PC-9 (cell line): ENCODE data around the gene KCNC3. TPM values are rescaled to one million over a fixed set of nuclear protein-coding genes. Genes with fewer than 3 reads are reported as not detected.
"Not testable (repeated sequence)": the region's sequence is repeated elsewhere in the genome, so short reads cannot be mapped to it uniquely, and the experiment has no call there.

Experiments used
- BruUV-seq: library from RNA; stranded (reverse); fragments of 400-500 nt; replicated peaks from 2 replicates; lab custom pipeline; 2021; lab: Mats Ljungman, UMichigan
- CTCF ChIA-PET: fragments of 300-600 bp; sonication (Branson Sonifier 250); formaldehyde crosslinking; loops from one replicate; lab custom pipeline; 2022; ENCODE audit warnings: antibody characterized with exemption; lab: Charles Lee
- POLR2A ChIA-PET: fragments of 300-600 bp; sonication (Branson Sonifier 250); formaldehyde crosslinking; loops from one replicate; lab custom pipeline; 2022; ENCODE audit warnings: antibody characterized with exemption; ENCODE audit not compliant: unreplicated experiment; lab: Charles Lee
- DNase-seq, 2 experiments: peaks; one replicate each; pipeline versions ENCODE4 v3.0.0 to v3.0.0-alpha.2; 2015 to 2022; ENCODE audit warnings: mixed read lengths in 1 of 2
- H2AFZ ChIP-seq: fragments of 200-600 bp; sonication (generic); 2 replicates; pipeline ENCODE4 v1.8.1; 2017; ENCODE audit warnings: antibody characterized with exemption
- H3F3A ChIP-seq: fragments of 200-600 bp; sonication (generic); 2 replicates; pipeline ENCODE4 v1.8.1; 2017; ENCODE audit warnings: antibody characterized with exemption, mild to moderate bottlenecking, low read depth; ENCODE audit not compliant: insufficient read depth
- H3K27ac ChIP-seq: fragments of 200-600 bp; sonication (generic); 2 replicates; pipeline ENCODE4 v1.6.1; 2016; ENCODE audit warnings: mixed run types
- H3K27me3 ChIP-seq: fragments of 200-600 bp; sonication (generic); 2 replicates; pipeline ENCODE4 v1.6.1; 2016; ENCODE audit warnings: low read depth, mixed run types; ENCODE audit not compliant: insufficient read depth
- H3K36me3 ChIP-seq: fragments of 200-600 bp; sonication (generic); 2 replicates; pipeline ENCODE4 v1.6.1; 2016; ENCODE audit warnings: low read depth, mixed run types
- H3K4me1 ChIP-seq: fragments of 200-600 bp; sonication (generic); replicated peaks from 2 replicates; pipeline ENCODE4 v1.6.1; 2016; ENCODE audit warnings: mixed run types; ENCODE audit not compliant: insufficient read depth
- H3K4me2 ChIP-seq: fragments of 200-600 bp; sonication (generic); 2 replicates; pipeline ENCODE4 v1.6.1; 2017; ENCODE audit warnings: mixed run types
- H3K4me3 ChIP-seq: fragments of 200-600 bp; sonication (generic); 2 replicates; pipeline ENCODE4 v1.6.1; 2016; ENCODE audit warnings: mixed run types
- H3K79me2 ChIP-seq: fragments of 200-600 bp; sonication (generic); 2 replicates; pipeline ENCODE4 v1.6.1; 2017; ENCODE audit warnings: low read depth, mixed run types
- H3K9me2 ChIP-seq: fragments of 200-600 bp; sonication (generic); 2 replicates; pipeline ENCODE4 v1.8.1; 2017; ENCODE audit warnings: mild to moderate bottlenecking; ENCODE audit not compliant: insufficient read depth
- H3K9me3 ChIP-seq: fragments of 200-600 bp; sonication (generic); 2 replicates; pipeline ENCODE4 v1.8.1; 2016; ENCODE audit warnings: low read depth; ENCODE audit not compliant: insufficient read depth
- H4K20me1 ChIP-seq: fragments of 200-600 bp; sonication (generic); 2 replicates; pipeline ENCODE4 v1.8.1; 2017; ENCODE audit not compliant: insufficient read depth
- EZH2 ChIP-seq: fragments of 200-600 bp; sonication (generic); IDR thresholded peaks from 2 replicates; pipeline ENCODE4 v1.8.0; 2017; ENCODE audit warnings: antibody characterized with exemption, low read depth
- intact Hi-C: fragments of 100-400 bp; cut with micrococcal nuclease; formaldehyde crosslinking; loops from one replicate; pipeline ENCODE4 v1.10.0; 2022; ENCODE audit not compliant: unreplicated experiment
- total RNA-seq: library from RNA; stranded (reverse); gene quantifications from 2 replicates; pipeline ENCODE4 v1.2.3, GENCODE V29; 2021
- TF ChIP-seq, protein P1 (sequence below): fragments of 200-600 bp; sonication (generic); conservative IDR thresholded peaks from 2 replicates; pipeline ENCODE4 v1.6.1; 2017; ENCODE audit warnings: mixed run types, antibody characterized with exemption, mild to moderate bottlenecking, moderate library complexity

KCNC3 gene
- total RNA-seq, 1 experiment from 2014 or later, result 9.0 TPM

- no peak for TF ChIP-seq EZH2
- TF ChIP-seq, protein P1, sequence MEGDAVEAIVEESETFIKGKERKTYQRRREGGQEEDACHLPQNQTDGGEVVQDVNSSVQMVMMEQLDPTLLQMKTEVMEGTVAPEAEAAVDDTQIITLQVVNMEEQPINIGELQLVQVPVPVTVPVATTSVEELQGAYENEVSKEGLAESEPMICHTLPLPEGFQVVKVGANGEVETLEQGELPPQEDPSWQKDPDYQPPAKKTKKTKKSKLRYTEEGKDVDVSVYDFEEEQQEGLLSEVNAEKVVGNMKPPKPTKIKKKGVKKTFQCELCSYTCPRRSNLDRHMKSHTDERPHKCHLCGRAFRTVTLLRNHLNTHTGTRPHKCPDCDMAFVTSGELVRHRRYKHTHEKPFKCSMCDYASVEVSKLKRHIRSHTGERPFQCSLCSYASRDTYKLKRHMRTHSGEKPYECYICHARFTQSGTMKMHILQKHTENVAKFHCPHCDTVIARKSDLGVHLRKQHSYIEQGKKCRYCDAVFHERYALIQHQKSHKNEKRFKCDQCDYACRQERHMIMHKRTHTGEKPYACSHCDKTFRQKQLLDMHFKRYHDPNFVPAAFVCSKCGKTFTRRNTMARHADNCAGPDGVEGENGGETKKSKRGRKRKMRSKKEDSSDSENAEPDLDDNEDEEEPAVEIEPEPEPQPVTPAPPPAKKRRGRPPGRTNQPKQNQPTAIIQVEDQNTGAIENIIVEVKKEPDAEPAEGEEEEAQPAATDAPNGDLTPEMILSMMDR, result no peak
- no peak overlapping the region for H2AFZ ChIP-seq
Observed at GRCh38 chr19:50356691-50357177, 27.6 kb upstream of the KCNC3 start.

DNA sequence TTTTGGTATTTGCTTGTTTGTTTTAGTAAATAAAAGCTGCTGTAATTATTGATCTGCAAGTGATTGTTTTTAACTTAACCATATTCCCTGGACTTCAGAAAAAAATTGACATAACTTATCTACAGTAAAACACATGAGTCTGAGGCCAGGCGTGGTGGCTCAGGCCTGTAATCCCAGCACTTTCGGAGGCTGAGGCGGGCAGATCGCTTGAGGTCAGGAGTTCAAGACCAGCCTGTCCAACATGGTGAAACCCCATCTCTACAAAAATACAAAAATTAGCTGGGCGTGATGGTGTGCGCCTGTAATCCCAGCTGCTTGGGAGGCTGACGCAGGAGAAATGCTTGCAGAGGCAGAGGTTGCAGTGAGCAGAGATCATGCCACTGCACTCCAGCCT, 24.3 kb upstream of the KCNC3 start:
- H3K9me2 ChIP-seq, H2AFZ ChIP-seq, H3K36me3 ChIP-seq, H3K79me2 ChIP-seq, intact Hi-C loops, H4K20me1 ChIP-seq, BruUV-seq, H3F3A ChIP-seq, DNase-seq, H3K4me2 ChIP-seq, H3K27ac ChIP-seq, H3K9me3 ChIP-seq, H3K4me3 ChIP-seq, H3K4me1 ChIP-seq: not testable (repeated sequence)
- ChIA-PET POLR2A (interaction anchor here (0.7 kb wide), 1 partner anchor 143 kb away, joined by 8 read pairs; no protein-coding TSS in a partner anchor), CTCF (interaction anchor here (0.7 kb wide), 1 partner anchor 207 kb away, joined by 5 read pairs; no protein-coding TSS in a partner anchor)
- H3K27me3 ChIP-seq, result peaks cover 14% of the 10 kb centered on the region

More at GRCh38 chr19:50356691-50357177, 27.6 kb upstream of the KCNC3 start:
- H3K27me3 ChIP-seq, result peaks cover 14% of the 10 kb centered on the region
- H3K27ac ChIP-seq, result no peak overlapping the region
- ChIA-PET POLR2A (no interaction called here), CTCF (interaction anchor here (0.7 kb wide), 1 partner anchor 185 kb away, joined by 4 read pairs; no protein-coding TSS in a partner anchor)
- no peak overlapping the region for H3K4me3 ChIP-seq
- peaks cover 4% of the 10 kb centered on the region; the same call in 1 of the 2 replicates for H3F3A ChIP-seq
- no peaks in the 10 kb centered on the region for H3K9me2 ChIP-seq
- no peak for DNase-seq
- H3K9me3 ChIP-seq, result no peaks in the 10 kb centered on the region
- no peaks in the 10 kb centered on the region for H3K79me2 ChIP-seq
- no peaks in the 10 kb centered on the region for H3K36me3 ChIP-seq
- 0 out of 2 replicates have a peak overlapping the region, but pooled peaks have one; percentile 70 for H3K4me2 ChIP-seq
- H4K20me1 ChIP-seq, result no peaks in the 10 kb centered on the region
- intact Hi-C loops, result loop anchor here (2.0 kb wide), 2 partner anchors 426 to 566 kb away; no protein-coding TSS in a partner anchor
- BruUV-seq, result no TSS peak
- no peaks in the 10 kb centered on the region for H3K4me1 ChIP-seq

- no TSS peak for BruUV-seq
- Histone ChIP-seq H3K4me3 (no peak overlapping the region), H3K36me3 (no peaks in the 10 kb centered on the region), H3K27ac (no peak overlapping the region), H3F3A (no peaks in the 10 kb centered on the region; the same call in 1 of the 2 replicates), H3K79me2 (no peaks in the 10 kb centered on the region), H3K4me2 (no peak overlapping the region), H3K9me2 (no peaks in the 10 kb centered on the region), H3K4me1 (no peaks in the 10 kb centered on the region), H3K9me3 (no peaks in the 10 kb centered on the region), H3K27me3 (peaks cover 14% of the 10 kb centered on the region), H2AFZ (no peak overlapping the region), H4K20me1 (no peaks in the 10 kb centered on the region)
- TF ChIP-seq EZH2, result no peak
- TF ChIP-seq, protein P1, result no peak
- CTCF ChIA-PET, result no interaction called here
- POLR2A ChIA-PET, result no interaction called here
- DNase-seq, result no peak
- intact Hi-C loops, result no loop called here
Observed at GRCh38 chr19:50352242-50352641, 23.1 kb upstream of the KCNC3 start.
